GM21381 (cell line): ENCODE results near the gene EIF4G3.
"Not testable (repeated sequence)": the region's sequence is repeated elsewhere in the genome, so short reads cannot be mapped to it uniquely, and the experiment has no call there.

Source experiments
- ATAC-seq: cut with Tn5 transposase; IDR thresholded peaks from one replicate; pipeline ENCODE4 v1.9.1; 2021; ENCODE audit warnings: mild to moderate bottlenecking, moderate library complexity; ENCODE audit not compliant: unreplicated experiment

The EIF4G3 gene

DNA sequence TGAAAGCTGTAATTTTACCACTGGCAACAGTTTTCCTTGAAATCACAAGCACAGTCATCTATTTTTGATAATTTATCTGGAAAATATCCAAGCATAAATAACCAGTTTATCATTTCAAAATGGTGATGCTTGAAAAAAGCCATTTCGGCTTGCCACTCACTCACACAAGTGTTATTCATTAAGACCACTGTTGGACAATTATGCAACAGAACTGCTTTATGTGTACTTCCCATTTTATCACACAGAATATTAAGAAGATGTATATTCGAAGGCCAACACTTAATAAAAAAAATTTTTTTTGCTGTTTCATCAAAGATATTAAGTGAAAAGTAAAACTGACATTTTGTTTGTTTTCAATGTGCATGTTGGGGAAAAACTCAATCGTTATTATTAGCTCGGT lies 62.3 kb downstream of the EIF4G3 start:
- no peak for ATAC-seq

GRCh38 chr1:21110163-21110562 lies 66.5 kb downstream of the EIF4G3 start:
- no peak for ATAC-seq

DNA sequence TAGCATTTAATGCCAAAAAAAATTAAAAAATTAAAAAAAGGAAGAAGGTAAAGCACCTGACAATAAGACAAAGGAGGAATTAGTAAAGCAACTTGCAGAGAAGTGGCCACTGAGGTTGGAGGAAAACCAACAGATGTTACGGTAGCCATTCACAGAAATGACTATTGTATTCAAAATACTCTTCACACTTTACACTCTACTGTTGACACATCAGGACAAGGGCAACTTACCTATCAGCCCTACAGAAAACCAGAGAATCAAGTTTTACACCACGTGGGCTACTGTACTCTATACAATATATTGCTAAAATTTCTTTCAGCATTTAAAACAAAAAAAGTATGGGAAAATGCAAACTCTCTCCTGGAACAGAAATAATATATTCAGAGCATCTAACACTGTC lies 70.0 kb downstream of the EIF4G3 start:
- no peak for ATAC-seq

GRCh38 chr1:21106238-21106637 lies 70.5 kb downstream of the EIF4G3 start:
- no peak for ATAC-seq

DNA sequence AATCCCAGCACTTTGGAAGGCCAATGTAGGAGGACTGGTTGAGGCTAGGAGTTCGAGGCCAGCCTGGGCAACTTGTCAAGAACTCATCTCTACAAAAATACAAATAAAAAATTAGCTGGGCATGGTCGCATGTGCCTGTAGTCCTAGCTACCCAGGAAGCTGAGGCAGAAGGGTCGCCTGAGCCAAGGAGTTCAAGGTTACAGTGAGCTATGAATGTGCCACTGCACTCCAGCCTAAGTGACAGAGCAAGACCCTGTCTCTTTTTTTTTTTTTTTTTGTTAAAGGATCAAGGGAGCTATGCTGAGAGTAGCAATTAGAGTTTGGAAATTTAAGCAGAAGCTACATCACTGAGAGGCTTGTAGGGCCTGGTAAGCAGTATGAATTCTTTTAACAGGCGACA lies 70.9 kb downstream of the EIF4G3 start:
- ATAC-seq, result no peak

DNA sequence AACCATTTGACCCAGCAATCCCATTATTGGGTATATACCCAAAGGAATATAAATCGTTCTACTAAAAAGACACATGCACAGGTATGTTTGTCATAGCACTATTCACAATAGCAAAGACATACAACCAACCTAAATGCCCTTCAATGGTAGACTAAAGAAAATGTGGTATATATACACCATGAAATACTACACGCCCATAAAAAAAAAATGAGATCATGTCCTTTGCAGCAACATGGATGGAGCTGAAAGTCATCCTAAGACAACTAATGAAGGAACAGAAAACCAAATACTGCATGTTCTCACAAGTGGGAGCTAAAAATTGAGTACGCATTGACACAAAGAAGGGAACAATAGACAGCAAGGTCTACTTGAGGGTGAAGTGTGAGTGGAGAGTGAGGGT lies 72.0 kb downstream of the EIF4G3 start:
- ATAC-seq, result no peak

- ATAC-seq, result no peak
Measured at GRCh38 chr1:21100481-21100921, 76.2 kb downstream of the EIF4G3 start.

- no peak for ATAC-seq
Measured at GRCh38 chr1:21099869-21100131, 76.9 kb downstream of the EIF4G3 start.

DNA sequence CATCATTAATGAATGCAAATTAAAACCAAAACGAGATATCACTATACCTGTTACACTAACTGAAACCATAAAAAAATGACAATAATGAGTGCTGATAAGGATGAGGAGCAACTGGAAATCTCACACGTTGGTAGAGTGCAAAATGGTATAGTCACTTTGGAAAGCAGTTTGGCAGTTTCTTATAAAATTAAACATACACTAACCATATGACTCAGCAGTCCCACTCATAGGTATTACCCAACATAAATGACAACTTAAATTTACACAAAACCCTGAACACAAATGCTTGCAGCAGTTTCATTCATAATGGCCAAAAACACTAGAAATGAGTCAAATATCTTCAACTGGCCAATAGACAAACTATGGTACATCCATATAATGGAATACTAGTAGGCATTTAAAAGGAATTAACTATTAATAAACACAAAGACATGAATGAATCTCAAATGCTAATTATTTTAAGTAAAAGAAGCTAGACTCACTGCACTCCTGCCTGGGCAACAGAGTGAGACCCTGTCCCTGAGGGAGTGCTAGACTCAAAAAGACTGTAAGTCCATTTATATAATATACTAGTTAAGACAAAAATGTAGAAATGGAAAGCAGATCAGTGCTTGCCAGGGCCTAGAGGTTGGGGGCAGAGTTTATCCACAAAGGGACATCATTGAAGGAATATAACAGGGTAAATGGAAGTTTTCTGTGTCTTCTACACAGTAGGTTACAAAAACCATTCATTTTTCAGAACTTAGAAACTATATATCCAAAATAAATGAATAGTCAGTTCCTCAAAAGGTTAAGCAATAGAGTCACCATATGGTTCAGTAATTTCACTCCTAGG lies 77.4 kb downstream of the EIF4G3 start:
- ATAC-seq, result no peak

DNA sequence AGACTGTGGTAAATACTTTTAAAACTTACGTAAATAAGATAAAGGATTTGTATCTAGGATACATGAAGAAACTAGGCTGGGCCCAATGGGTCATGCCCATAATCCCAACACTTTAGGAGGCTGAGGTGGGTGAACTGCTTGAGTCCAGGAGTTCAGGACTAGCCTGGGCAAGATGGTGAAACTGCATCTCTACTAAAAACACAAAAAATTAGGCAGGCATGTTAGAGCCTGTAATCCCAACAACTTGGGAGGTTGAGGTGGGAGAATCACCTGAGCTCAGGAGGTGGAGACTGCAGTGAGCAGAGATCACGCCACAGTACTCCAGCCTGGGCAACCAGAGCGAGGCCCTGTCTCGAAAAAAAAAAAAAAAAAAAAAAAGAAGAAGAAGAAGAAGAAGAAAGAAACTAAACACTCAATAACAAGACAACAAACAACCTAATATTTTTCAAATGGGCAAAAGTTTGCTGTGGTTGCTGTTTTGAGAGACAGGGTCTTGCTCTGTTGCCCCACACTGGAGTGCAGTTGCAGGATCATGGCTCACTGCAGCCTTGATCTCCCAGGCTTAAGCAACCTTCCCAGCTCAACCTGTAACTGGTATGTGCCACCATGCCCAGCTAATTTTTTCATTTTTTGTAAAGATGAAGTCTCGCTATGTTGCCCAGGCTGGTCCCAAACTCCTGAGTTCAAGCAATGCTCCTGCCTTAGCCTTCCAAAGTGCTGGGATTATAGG lies 78.3 kb downstream of the EIF4G3 start:
- no peak for ATAC-seq

GRCh38 chr1:21097729-21098128 lies 79.0 kb downstream of the EIF4G3 start:
- no peak for ATAC-seq

GRCh38 chr1:21095976-21096375 lies 80.7 kb downstream of the EIF4G3 start:
- no peak for ATAC-seq

- ATAC-seq, result not testable (repeated sequence)
Measured at GRCh38 chr1:21094282-21094681, 82.4 kb downstream of the EIF4G3 start.

GRCh38 chr1:21093271-21093958 lies 83.3 kb downstream of the EIF4G3 start:
- not testable (repeated sequence) for ATAC-seq

- not testable (repeated sequence) for ATAC-seq
Measured at GRCh38 chr1:21092545-21092944, 84.2 kb downstream of the EIF4G3 start.

DNA sequence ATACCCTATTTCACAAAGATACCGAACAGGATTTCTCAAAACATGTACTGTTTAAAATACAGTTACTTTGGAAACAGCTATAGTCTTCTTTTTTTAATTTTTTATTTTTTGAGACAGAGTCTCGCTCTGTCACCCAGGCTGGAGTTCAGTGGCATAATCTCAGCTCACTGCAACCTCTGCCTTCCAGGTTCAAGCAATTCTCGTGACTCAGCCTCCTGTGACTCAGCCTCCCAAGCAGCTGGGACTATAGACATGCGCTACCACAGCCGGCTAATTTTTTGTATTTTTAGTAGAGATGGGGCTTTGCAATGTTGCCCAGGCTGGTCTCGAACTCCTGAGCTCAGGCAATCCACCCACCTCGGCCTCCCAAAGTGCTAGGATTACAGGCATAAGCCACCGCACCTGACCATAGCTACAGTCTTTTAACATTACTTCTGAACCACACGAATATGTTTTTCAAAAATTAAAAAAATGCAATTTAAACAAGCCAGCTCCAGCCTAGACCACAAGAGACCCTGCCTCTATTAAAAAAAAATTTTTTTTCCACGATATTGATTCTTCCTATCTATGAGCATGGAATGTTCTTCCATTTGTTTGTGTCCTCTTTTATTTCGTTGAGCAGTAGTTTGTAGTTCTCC lies 85.5 kb downstream of the EIF4G3 start:
- not testable (repeated sequence) for ATAC-seq

DNA sequence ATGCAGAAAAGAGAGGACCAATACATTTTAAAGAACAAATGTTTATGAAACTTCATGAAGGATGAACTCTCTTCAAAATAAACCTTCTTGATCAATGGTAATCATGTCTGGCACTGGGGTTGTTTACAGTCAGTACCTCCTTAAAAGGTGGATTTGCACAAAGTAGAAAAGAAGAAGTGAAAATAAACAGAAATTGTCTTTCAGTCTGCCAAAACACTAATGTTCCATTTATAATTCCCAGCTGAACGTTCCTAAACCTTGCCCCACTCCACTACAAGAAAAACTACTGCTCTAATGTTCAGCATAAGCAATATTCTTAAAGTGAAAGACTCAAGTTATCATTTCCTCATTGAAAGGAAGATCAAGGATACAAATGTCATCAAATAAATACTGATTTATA lies 86.2 kb downstream of the EIF4G3 start:
- no peak for ATAC-seq

GRCh38 chr1:21089731-21090130 lies 87.0 kb downstream of the EIF4G3 start:
- ATAC-seq, result no peak

- ATAC-seq, result no peak
Measured at GRCh38 chr1:21089299-21089698, 87.4 kb downstream of the EIF4G3 start.

DNA sequence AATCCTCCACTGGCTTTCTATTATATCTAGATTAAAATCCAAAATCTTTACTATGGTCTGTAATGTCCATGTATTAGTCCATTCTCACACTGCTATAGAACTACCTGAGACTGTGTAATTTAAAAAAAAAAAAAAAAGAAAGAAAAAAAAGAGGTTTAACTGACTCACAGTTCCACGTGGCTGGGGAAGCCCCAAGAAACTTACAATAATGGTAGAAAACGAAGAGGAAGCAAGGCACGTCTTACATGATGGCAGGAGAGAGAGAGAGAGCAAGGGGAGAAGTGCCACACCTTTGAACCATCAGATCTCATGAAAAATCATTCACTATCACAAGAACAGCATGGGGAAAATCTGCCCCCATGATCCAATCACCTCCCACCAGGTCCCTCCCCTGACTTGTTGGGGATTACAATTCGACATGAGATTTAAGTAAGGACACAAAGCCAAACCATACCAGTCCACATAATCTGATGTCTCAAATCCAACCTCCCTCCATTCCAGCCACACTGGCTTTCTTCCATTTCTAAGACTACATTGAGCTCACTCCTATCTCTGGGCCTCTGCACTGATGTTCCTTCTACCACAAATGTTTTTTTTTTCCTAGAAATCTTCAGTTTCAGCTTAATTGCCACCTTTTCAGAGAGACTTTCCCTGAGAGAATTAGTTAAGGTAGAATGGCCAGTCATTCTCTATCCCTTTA lies 92.4 kb downstream of the EIF4G3 start:
- ATAC-seq, result no peak

DNA sequence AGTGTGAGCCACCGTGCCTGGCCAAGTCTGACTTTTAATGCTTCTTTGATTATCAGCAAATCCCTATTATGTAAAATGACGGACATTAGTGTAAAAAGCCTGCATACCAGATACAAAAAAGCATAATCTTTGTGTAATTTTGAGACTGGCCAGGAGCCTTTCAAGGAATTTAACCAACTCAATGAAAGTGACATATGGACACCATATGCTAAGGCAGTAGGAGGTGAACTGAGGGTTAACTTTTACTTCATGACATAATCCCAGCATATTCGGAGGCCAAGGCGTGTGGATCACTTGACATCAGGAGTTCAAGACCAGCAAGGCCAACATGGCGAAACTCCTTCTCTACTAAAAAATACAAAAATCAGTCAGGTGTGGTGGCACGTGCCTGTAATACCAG lies 94.6 kb downstream of the EIF4G3 start:
- no peak for ATAC-seq
